IPS-18a (cell line): Measurements from ENCODE around the gene UNC5B.
A peak's percentile ranks its signal among the peaks of the same experiment; 100 is the strongest.

Source experiments
- H3K27ac ChIP-seq: one replicate; pipeline ENCODE4 v1.5.1; 2013; ENCODE audit warnings: low read length
- H3K27me3 ChIP-seq: one replicate; pipeline ENCODE4 v1.6.1; 2013; ENCODE audit warnings: mild to moderate bottlenecking, low read length; ENCODE audit not compliant: control insufficient read depth, insufficient read depth
- H3K36me3 ChIP-seq: one replicate; pipeline ENCODE4 v1.6.1; 2013; ENCODE audit warnings: low read depth, low read length; ENCODE audit not compliant: control insufficient read depth
- H3K4me1 ChIP-seq: one replicate; pipeline ENCODE4 v1.6.1; 2013; ENCODE audit warnings: low read depth, low read length; ENCODE audit not compliant: control insufficient read depth
- H3K4me3 ChIP-seq: one replicate; pipeline ENCODE4 v1.5.1; 2013; ENCODE audit warnings: low read length
- H3K9ac ChIP-seq: one replicate; pipeline ENCODE4 v1.6.1; 2013; ENCODE audit warnings: mild to moderate bottlenecking, low read length, moderate library complexity
- H3K9me3 ChIP-seq: one replicate; pipeline ENCODE4 v1.6.1; 2013; ENCODE audit warnings: low read depth, low read length; ENCODE audit not compliant: control insufficient read depth

The UNC5B gene

GRCh38 chr10:71343392-71343773 lies 131.0 kb downstream of the UNC5B start:
- H3K36me3 ChIP-seq = no peaks in the 10 kb centered on the region
- no peak overlapping the region for H3K4me3 ChIP-seq
- H3K27ac ChIP-seq = no peak overlapping the region
- no peak overlapping the region for H3K9ac ChIP-seq
- H3K9me3 ChIP-seq = no peaks in the 10 kb centered on the region
- peaks cover 39% of the 10 kb centered on the region for H3K4me1 ChIP-seq
- no peaks in the 10 kb centered on the region for H3K27me3 ChIP-seq

GRCh38 chr10:71344154-71344925 lies 132.0 kb downstream of the UNC5B start:
- Histone ChIP-seq H3K36me3 (no peaks in the 10 kb centered on the region), H3K4me1 (peaks cover 39% of the 10 kb centered on the region), H3K9me3 (no peaks in the 10 kb centered on the region), H3K27me3 (no peaks in the 10 kb centered on the region), H3K4me3 (peak overlapping the region; percentile 30), H3K9ac (peak overlapping the region; percentile 34), H3K27ac (peak overlapping the region; percentile 83)

- no peaks in the 10 kb centered on the region for H3K9me3 ChIP-seq
- no peaks in the 10 kb centered on the region for H3K27me3 ChIP-seq
- no peaks in the 10 kb centered on the region for H3K36me3 ChIP-seq
- H3K9ac ChIP-seq = peak overlapping the region; percentile 34
- H3K27ac ChIP-seq = peak overlapping the region; percentile 83
- H3K4me1 ChIP-seq = peaks cover 39% of the 10 kb centered on the region
- H3K4me3 ChIP-seq = peak overlapping the region; percentile 30
Measured at GRCh38 chr10:71344993-71345480, 132.7 kb downstream of the UNC5B start.

- Histone ChIP-seq H3K4me1 (peaks cover 39% of the 10 kb centered on the region), H3K9ac (no peak overlapping the region), H3K36me3 (no peaks in the 10 kb centered on the region)
Measured at GRCh38 chr10:71345694-71346093, 133.3 kb downstream of the UNC5B start.

GRCh38 chr10:71346731-71347130 lies 134.4 kb downstream of the UNC5B start:
- no peaks in the 10 kb centered on the region for H3K36me3 ChIP-seq
- no peak overlapping the region for H3K9ac ChIP-seq
- H3K27ac ChIP-seq = no peak overlapping the region

More at GRCh38 chr10:71345694-71346093, 133.3 kb downstream of the UNC5B start:
- Histone ChIP-seq H3K27ac (peak overlapping the region; percentile 83), H3K9me3 (no peaks in the 10 kb centered on the region), H3K4me3 (no peak overlapping the region), H3K27me3 (no peaks in the 10 kb centered on the region)

GRCh38 chr10:71347587-71348395 lies 135.4 kb downstream of the UNC5B start:
- no peaks in the 10 kb centered on the region for H3K27me3 ChIP-seq
- no peaks in the 10 kb centered on the region for H3K36me3 ChIP-seq
- H3K9me3 ChIP-seq = no peaks in the 10 kb centered on the region
- H3K9ac ChIP-seq = no peak overlapping the region
- no peak overlapping the region for H3K27ac ChIP-seq
- no peak overlapping the region for H3K4me3 ChIP-seq
- peaks cover 31% of the 10 kb centered on the region for H3K4me1 ChIP-seq

More at GRCh38 chr10:71346731-71347130, 134.4 kb downstream of the UNC5B start:
- no peak overlapping the region for H3K4me3 ChIP-seq
- H3K4me1 ChIP-seq = peaks cover 39% of the 10 kb centered on the region
- no peaks in the 10 kb centered on the region for H3K27me3 ChIP-seq
- no peaks in the 10 kb centered on the region for H3K9me3 ChIP-seq

GRCh38 chr10:71348850-71349249 lies 136.5 kb downstream of the UNC5B start:
- Histone ChIP-seq H3K27ac (no peak overlapping the region), H3K9ac (no peak overlapping the region), H3K9me3 (no peaks in the 10 kb centered on the region), H3K27me3 (no peaks in the 10 kb centered on the region), H3K4me3 (no peak overlapping the region), H3K4me1 (peaks cover 23% of the 10 kb centered on the region), H3K36me3 (no peaks in the 10 kb centered on the region)

- no peaks in the 10 kb centered on the region for H3K27me3 ChIP-seq
- H3K9me3 ChIP-seq = no peaks in the 10 kb centered on the region
- H3K4me1 ChIP-seq = peaks cover 17% of the 10 kb centered on the region
- no peaks in the 10 kb centered on the region for H3K36me3 ChIP-seq
- no peak overlapping the region for H3K27ac ChIP-seq
- no peak overlapping the region for H3K4me3 ChIP-seq
- no peak overlapping the region for H3K9ac ChIP-seq
Measured at GRCh38 chr10:71349406-71349805, 137.0 kb downstream of the UNC5B start.

- H3K27ac ChIP-seq = no peak overlapping the region
- no peaks in the 10 kb centered on the region for H3K27me3 ChIP-seq
- H3K4me1 ChIP-seq = peaks cover 1% of the 10 kb centered on the region
- H3K9ac ChIP-seq = no peak overlapping the region
- H3K4me3 ChIP-seq = no peak overlapping the region
- peaks cover 2% of the 10 kb centered on the region for H3K36me3 ChIP-seq
- H3K9me3 ChIP-seq = no peaks in the 10 kb centered on the region
Measured at GRCh38 chr10:71351087-71351486, 138.7 kb downstream of the UNC5B start.

GRCh38 chr10:71351628-71352319 lies 139.4 kb downstream of the UNC5B start:
- Histone ChIP-seq H3K4me1 (no peaks in the 10 kb centered on the region), H3K27ac (no peak overlapping the region)

More at GRCh38 chr10:71351628-71352319, 139.4 kb downstream of the UNC5B start:
- H3K36me3 ChIP-seq = peaks cover 8% of the 10 kb centered on the region
- H3K9ac ChIP-seq = no peak overlapping the region
- H3K4me3 ChIP-seq = no peak overlapping the region
- H3K9me3 ChIP-seq = no peaks in the 10 kb centered on the region
- H3K27me3 ChIP-seq = no peaks in the 10 kb centered on the region
